ENCODE data around the gene KLHL26. TPM values are rescaled to one million over a fixed set of nuclear protein-coding genes. Genes with fewer than 3 reads are reported as not detected.

KLHL26 gene
- total and polyA plus RNA-seq, 2 of the 4 experiments (the other 2 are of a cell fraction), result 2.2 to 4.7 TPM

GRCh38 chr19:18620902-18621301 lies 15.9 kb upstream of the KLHL26 start:
- Histone ChIP-seq H3K14ac (replicated peaks; ENCODE audit: low read depth, low read length) (no peak overlapping the region), H3K4ac (ENCODE audit: low read depth, low read length) (no peak overlapping the region), H4K5ac (ENCODE audit: low read depth, low read length) (no peak overlapping the region), H3K4me1 (ENCODE audit: control insufficient read depth, insufficient read depth, low read length) (no peaks in the 10 kb centered on the region), H3K27ac (ENCODE audit: insufficient read depth, low read length) (no peak overlapping the region), H2AK9ac (replicated peaks; ENCODE audit: low read depth, low read length, poor library complexity) (no peak overlapping the region), H3K56ac (ENCODE audit: extremely low read depth, insufficient read depth, low read length) (no peak overlapping the region), H2BK15ac (ENCODE audit: low read depth, low read length) (no peak overlapping the region), H2AFZ (replicated peaks; ENCODE audit: low read length, poor library complexity) (no peak overlapping the region), H4K20me1 (ENCODE audit: insufficient read depth, low read length) (no peaks in the 10 kb centered on the region), H4K8ac (ENCODE audit: low read depth in 2 of 2, low read length in 2 of 2) (no peak overlapping the region), H2BK20ac (ENCODE audit: low read depth, low read length) (no peak overlapping the region), H3K4me2 (ENCODE audit: low read depth, low read length) (no peak overlapping the region), H3K36me3 (ENCODE audit: control insufficient read depth, insufficient read depth, low read length) (no peaks in the 10 kb centered on the region), H4K91ac (ENCODE audit: insufficient read depth, low read depth, low read length) (no peak overlapping the region), H3K9me3 (ENCODE audit: control insufficient read depth, insufficient read depth, low read length) (peaks cover 4% of the 10 kb centered on the region; the same call in 1 of the 2 replicates), H3K23ac (ENCODE audit: low read depth, low read length) (no peak overlapping the region), H3K4me3 (ENCODE audit: insufficient read depth, low read depth, low read length) (no peak overlapping the region), H3K9me1 (ENCODE audit: insufficient read depth, low read length) (no peaks in the 10 kb centered on the region), H3K27me3 (ENCODE audit: control insufficient read depth, insufficient read depth, low read length) (peaks cover 9% of the 10 kb centered on the region), H2BK120ac (ENCODE audit: low read depth, low read length) (no peak overlapping the region), H3K18ac (ENCODE audit: low read depth, low read length) (no peak overlapping the region), H3K9ac (ENCODE audit: low read depth, low read length) (no peak overlapping the region), H2AK5ac (ENCODE audit: low read depth, low read length) (no peak overlapping the region), H3K79me1 (ENCODE audit: low read depth in 1 of 2, low read length in 2 of 2) (no peaks in the 10 kb centered on the region), H2BK5ac (ENCODE audit: low read depth, low read length, poor library complexity, severe bottlenecking) (no peak overlapping the region)
- POLR2A ChIA-PET (ENCODE audit: unreplicated experiment), result no interaction called here
- DNase-seq (no peak), ATAC-seq (ENCODE audit: low read depth) (no peak)
- WGBS, 2 experiments (ENCODE audit: extremely low coverage in 2 of 2, insufficient read length in 1 of 2), result no CpG with 5 or more reads among the region's 7 CpGs
- CTCF ChIA-PET, result no interaction called here
- dilution Hi-C loops (cut with HindIII; ENCODE audit: low sequenced_read_pairs, unreplicated experiment), result no loop called here
- TF ChIP-seq RAD21 (IDR thresholded peaks at IDR 0.05; ENCODE audit: low read length) (no peak), POLR2A (IDR thresholded peaks at IDR 0.05; ENCODE audit: low read depth, low read length) (no peak), MAZ (IDR thresholded peaks at IDR 0.05; ENCODE audit: borderline replicate concordance, low read depth, low read length) (no peak), CEBPB (IDR thresholded peaks at IDR 0.05; ENCODE audit: low read depth, low read length) (no peak), FOS (IDR thresholded peaks at IDR 0.05; ENCODE audit: low read depth, low read length) (no peak), RFX5 (IDR thresholded peaks at IDR 0.05; ENCODE audit: low read depth, low read length) (no peak), CHD1 (IDR thresholded peaks at IDR 0.05; ENCODE audit: low read depth, low read length) (no peak), RCOR1 (IDR thresholded peaks at IDR 0.05; ENCODE audit: insufficient replicate concordance, low read length) (no peak), NFE2L2 (IDR thresholded peaks at IDR 0.05; ENCODE audit: low read depth, low read length) (no peak), MAFK (IDR thresholded peaks at IDR 0.05; ENCODE audit: low read depth, low read length) (no peak), SMC3 (IDR thresholded peaks at IDR 0.05; ENCODE audit: low read depth, low read length) (no peak), CTCF (conservative IDR thresholded peaks at IDR 0.05; ENCODE audit: low read depth, low read length) (no peak), ELK1 (IDR thresholded peaks at IDR 0.05; ENCODE audit: borderline replicate concordance, low read depth, low read length) (no peak), MXI1 (IDR thresholded peaks at IDR 0.05; ENCODE audit: borderline replicate concordance, low read depth, low read length) (no peak), USF2 (IDR thresholded peaks at IDR 0.05; ENCODE audit: low read depth, low read length) (no peak), BHLHE40 (IDR thresholded peaks at IDR 0.05; ENCODE audit: low read depth, low read length) (no peak)
- intact Hi-C loops (cut with micrococcal nuclease), result no loop called here
- no TSS peak for BruUV-seq (replicated peaks)
- in situ Hi-C loops (cut with MboI; ENCODE audit: low sequenced_read_pairs), result no loop called here

All from IMR-90 (cell line).